Measurements from ENCODE around the gene ASCL1. TPM values are rescaled to one million over a fixed set of nuclear protein-coding genes. Genes with fewer than 3 reads are reported as not detected.

Gene ASCL1
- total and polyA plus RNA-seq, 2 experiments from 2014 or later, result not detected

DNA sequence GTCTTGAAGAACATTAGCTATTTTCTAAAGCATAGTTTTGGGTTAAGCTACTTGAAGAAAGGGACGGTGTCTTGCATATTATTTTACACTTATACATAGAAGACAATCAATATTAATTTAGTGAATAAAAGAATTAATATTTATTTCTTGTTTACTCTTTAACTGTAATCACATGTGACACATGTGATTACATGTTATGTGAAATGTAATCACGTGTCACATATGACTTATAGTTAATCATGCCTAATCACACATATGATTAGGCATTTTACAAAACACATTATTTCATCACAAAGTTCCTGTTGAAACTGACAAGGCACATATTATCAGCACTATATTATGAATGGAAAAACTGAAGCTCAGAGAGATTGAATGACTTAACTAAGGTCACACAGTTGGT lies 45.2 kb upstream of the ASCL1 start:
- Histone ChIP-seq H3K36me3 (no peaks in the 10 kb centered on the region), H3K4me1 (ENCODE audit: low read depth) (no peaks in the 10 kb centered on the region), H3K27me3 (peaks cover 22% of the 10 kb centered on the region), H3K9me3 (ENCODE audit: low read depth) (no peaks in the 10 kb centered on the region), H3K27ac (no peak overlapping the region), H3K4me3 (no peak overlapping the region)
- TF ChIP-seq, protein P1, sequence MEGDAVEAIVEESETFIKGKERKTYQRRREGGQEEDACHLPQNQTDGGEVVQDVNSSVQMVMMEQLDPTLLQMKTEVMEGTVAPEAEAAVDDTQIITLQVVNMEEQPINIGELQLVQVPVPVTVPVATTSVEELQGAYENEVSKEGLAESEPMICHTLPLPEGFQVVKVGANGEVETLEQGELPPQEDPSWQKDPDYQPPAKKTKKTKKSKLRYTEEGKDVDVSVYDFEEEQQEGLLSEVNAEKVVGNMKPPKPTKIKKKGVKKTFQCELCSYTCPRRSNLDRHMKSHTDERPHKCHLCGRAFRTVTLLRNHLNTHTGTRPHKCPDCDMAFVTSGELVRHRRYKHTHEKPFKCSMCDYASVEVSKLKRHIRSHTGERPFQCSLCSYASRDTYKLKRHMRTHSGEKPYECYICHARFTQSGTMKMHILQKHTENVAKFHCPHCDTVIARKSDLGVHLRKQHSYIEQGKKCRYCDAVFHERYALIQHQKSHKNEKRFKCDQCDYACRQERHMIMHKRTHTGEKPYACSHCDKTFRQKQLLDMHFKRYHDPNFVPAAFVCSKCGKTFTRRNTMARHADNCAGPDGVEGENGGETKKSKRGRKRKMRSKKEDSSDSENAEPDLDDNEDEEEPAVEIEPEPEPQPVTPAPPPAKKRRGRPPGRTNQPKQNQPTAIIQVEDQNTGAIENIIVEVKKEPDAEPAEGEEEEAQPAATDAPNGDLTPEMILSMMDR (IDR thresholded peaks at IDR 0.05; ENCODE audit: low read depth, low read length), result no peak
- no peak for DNase-seq (ENCODE audit: low read depth in 1 of 2, low spot score in 1 of 2)

DNA sequence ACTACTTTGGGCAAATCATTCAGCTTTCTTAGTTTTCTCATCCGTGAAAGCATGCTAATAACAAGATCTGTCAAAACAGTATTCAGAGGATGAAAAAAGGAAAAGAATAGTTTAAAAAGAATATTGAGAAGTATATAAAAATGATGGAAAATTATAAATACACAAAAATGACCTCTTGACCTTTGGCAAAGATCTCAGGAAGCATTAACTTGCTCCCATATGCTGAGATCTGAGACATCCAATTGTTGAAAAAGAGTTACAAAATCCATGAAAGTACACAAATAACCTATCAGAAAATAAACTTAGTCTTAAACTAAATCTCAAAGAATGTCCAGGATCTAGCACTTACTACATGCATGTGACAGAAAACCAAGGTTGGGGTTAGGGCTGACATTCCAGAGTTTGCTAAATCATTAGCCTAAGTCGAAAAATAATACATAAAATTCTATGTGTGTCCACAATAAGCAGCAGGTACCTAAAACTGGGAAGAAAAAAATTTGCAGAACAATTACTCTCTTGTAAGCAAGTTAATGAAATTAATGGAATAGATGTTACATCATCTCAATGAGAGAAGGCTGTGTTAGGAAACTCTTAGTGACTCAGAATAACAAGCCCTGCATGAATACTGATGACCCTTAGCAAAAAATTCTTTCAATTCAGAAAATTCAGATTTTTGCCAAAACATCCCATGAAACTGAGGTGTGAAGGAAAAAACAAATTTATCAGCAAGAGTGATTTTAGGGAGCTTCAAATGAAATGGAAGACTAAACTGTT lies 43.8 kb upstream of the ASCL1 start:
- H3K36me3 ChIP-seq, result no peaks in the 10 kb centered on the region
- TF ChIP-seq, protein P1 (IDR thresholded peaks at IDR 0.05; ENCODE audit: low read depth, low read length), result no peak
- no peaks in the 10 kb centered on the region for H3K4me1 ChIP-seq (ENCODE audit: low read depth)
- H3K9me3 ChIP-seq (ENCODE audit: low read depth), result no peaks in the 10 kb centered on the region
- no peak overlapping the region for H3K27ac ChIP-seq
- DNase-seq (ENCODE audit: low read depth in 1 of 2, low spot score in 1 of 2), result no peak
- H3K4me3 ChIP-seq, result no peak overlapping the region
- H3K27me3 ChIP-seq, result peaks cover 31% of the 10 kb centered on the region

DNA sequence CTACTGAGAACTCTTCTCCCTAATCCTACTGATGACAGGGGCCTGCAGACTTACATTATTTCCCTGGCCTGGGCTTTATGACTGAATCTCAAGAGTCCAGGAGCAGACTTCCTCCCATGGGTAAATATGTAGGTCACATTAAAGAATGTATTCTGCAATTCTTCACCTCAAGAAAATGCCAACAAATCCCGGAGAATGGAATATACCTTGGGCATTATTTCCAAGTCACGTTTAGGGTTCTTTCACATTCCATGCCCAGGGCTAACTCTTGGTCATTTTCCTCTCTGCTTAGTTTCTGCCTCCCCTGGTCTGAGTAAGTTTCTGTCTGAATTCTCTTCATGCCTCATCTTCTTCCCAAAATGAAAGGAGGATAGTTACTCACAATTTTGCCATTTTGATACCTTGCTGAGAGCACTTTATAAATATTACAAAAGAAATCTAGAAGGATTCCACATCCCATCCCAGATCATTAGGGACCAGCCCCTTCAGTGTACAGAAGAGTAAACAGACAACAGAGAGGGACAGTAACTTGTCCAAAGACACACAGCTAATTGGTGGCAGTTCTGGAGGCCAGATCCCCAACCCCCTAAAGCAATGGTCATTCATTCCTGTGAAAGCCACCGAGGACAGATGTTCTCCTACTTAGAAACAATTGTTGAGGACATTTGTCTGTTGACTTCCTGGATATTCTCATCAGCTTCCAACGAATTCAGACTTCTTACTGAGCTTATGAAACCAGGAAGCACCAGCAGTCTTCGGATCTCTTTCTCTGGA lies 41.0 kb upstream of the ASCL1 start:
- no peak overlapping the region for H3K4me3 ChIP-seq
- TF ChIP-seq, protein P1 (IDR thresholded peaks at IDR 0.05; ENCODE audit: low read depth, low read length), result no peak
- H3K4me1 ChIP-seq (ENCODE audit: low read depth), result no peaks in the 10 kb centered on the region
- H3K27ac ChIP-seq, result no peak overlapping the region
- peaks cover 33% of the 10 kb centered on the region for H3K27me3 ChIP-seq
- no peaks in the 10 kb centered on the region for H3K36me3 ChIP-seq
- H3K9me3 ChIP-seq (ENCODE audit: low read depth), result no peaks in the 10 kb centered on the region
- no peak for DNase-seq (ENCODE audit: low read depth in 1 of 2, low spot score in 1 of 2)

DNA sequence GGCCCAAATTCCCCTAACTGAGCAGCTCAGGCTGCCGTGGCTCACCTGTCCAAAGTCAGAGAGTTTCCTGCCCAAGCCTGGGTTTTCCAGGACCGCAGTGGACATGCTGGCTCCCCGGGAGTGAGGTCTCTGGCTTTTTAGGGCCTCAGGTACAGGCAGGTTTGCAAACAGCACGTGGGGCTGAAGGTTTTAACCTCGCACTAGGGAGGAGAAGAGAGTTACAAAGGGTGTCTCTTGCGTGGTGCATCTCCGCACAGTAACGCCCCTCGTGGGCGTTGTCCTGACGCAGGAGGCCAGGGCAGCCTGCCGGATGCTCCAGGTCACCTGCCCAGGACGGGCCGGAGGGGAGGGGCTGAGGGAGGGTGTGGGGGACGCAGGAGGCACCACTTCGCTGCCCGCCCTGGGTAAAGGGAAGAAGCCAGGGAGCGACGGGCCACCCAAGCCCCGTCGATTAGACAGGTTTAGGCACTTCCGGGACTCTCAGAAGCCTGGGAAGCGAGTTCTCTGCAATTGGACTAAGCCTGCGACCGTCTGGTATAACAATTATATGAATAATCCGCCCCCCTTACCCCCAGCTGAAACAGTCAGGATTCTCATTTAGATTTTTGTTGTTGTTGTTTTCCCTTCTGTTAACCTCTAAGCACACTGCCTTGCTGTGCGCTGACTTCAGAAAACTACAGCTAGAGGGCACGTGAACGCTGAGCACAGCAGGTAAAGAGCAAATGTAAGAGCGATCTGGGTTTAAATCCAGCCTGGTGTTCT lies 40.3 kb upstream of the ASCL1 start, which contains the start of gene PAH:
PAH (minus strand) TSS at position 219 of the 762 bp plus-strand sequence; CDS start at position 105, 114 bp downstream.
- H3K36me3 ChIP-seq, result no peaks in the 10 kb centered on the region
- no peaks in the 10 kb centered on the region for H3K9me3 ChIP-seq (ENCODE audit: low read depth)
- DNase-seq (ENCODE audit: low read depth in 1 of 2, low spot score in 1 of 2), result peak in 1 of 2 donors; percentile 7
- no peaks in the 10 kb centered on the region for H3K4me1 ChIP-seq (ENCODE audit: low read depth)
- TF ChIP-seq, protein P1 (IDR thresholded peaks at IDR 0.05; ENCODE audit: low read depth, low read length), result no peak
- H3K27me3 ChIP-seq, result peaks cover 34% of the 10 kb centered on the region
- no peak within 1 kb of the TSS for H3K27ac ChIP-seq
- peak within 1 kb of the TSS; percentile 12 for H3K4me3 ChIP-seq

DNA sequence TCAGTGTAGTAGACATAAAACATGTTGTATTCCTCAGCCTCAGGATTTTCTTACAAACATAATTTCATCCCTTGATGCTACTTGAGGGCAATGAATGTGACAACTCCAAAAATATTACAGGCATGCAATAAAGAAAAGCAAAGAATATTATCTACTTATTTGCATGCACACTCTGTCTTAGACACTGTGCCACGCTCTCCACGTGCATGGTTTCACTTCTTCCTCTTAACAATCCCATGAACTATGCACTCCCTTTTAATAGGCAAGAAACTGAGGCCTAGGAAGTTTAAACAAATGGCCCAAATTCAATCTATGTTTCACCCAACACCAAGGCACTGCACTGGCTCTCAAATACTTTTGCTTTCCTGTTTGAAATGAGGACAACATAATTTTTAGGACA lies 38.6 kb upstream of the ASCL1 start:
- DNase-seq (ENCODE audit: low read depth in 1 of 2, low spot score in 1 of 2), result no peak
- H3K4me3 ChIP-seq, result no peak overlapping the region
- peaks cover 39% of the 10 kb centered on the region for H3K27me3 ChIP-seq
- TF ChIP-seq, protein P1 (IDR thresholded peaks at IDR 0.05; ENCODE audit: low read depth, low read length), result no peak
- H3K4me1 ChIP-seq (ENCODE audit: low read depth), result no peaks in the 10 kb centered on the region
- H3K9me3 ChIP-seq (ENCODE audit: low read depth), result no peaks in the 10 kb centered on the region
- no peaks in the 10 kb centered on the region for H3K36me3 ChIP-seq
- H3K27ac ChIP-seq, result no peak overlapping the region

Measured in cardiac muscle cell (in vitro differentiated cells and primary cell).